Vagina (tissue), 2 donors: ENCODE data around the gene YARS1. TPM values are rescaled to one million over a fixed set of nuclear protein-coding genes. Genes with fewer than 3 reads are reported as not detected.

ENCODE experiments used
- DNase-seq, 2 donors: peaks; one replicate each; pipeline ENCODE4 v3.0.0-alpha.2; 2017; ENCODE audit errors: extremely low spot score in 2 of 2
- H3K27ac ChIP-seq: fragments of 200-600 bp; sonication (generic); one replicate; pipeline ENCODE4 v1.5.1; 2019
- H3K27me3 ChIP-seq: fragments of 200-600 bp; sonication (generic); one replicate; pipeline ENCODE4 v1.5.1; 2019
- H3K36me3 ChIP-seq, 2 donors: fragments of 200-600 bp; sonication (generic); one replicate each; pipeline ENCODE4 v1.5.1; 2017 to 2019
- H3K4me1 ChIP-seq: fragments of 200-600 bp; sonication (generic); one replicate; pipeline ENCODE4 v1.5.1; 2019
- H3K4me3 ChIP-seq, 2 donors: fragments of 200-600 bp; sonication (generic); 1 replicate in 1 of 2; 2 replicates in 1 of 2; pipeline ENCODE4 v1.5.1; 2016 to 2019
- H3K9me3 ChIP-seq: fragments of 200-600 bp; sonication (generic); one replicate; pipeline ENCODE4 v1.5.1; 2019
- CTCF ChIP-seq, 3 experiments: fragments of 450-650 bp in 2 of 3; fragments of 200-600 bp in 1 of 3; sonication (generic) in 1 of 3; IDR thresholded peaks; one replicate each; pipeline ENCODE4 v1.5.1; 2017 to 2019; ENCODE audit warnings: antibody characterized with exemption in 3 of 3, mild to moderate bottlenecking in 2 of 3, moderate library complexity in 2 of 3
- POLR2A ChIP-seq, 2 donors: fragments of 450-650 bp; IDR thresholded peaks; one replicate each; pipeline ENCODE4 v1.6.1; 2017; ENCODE audit warnings: antibody characterized with exemption in 2 of 2, mild to moderate bottlenecking in 2 of 2, moderate library complexity in 2 of 2
- POLR2AphosphoS5 ChIP-seq, 2 donors: sonication (generic); formaldehyde crosslinking; IDR thresholded peaks; one replicate each; pipeline ENCODE4 v1.9.0; 2017; ENCODE audit warnings: antibody characterized with exemption in 2 of 2, mild to moderate bottlenecking in 2 of 2, low read depth in 1 of 2; ENCODE audit not compliant: insufficient read depth in 1 of 2
- intact Hi-C: fragments of 100-400 bp; cut with DNase I; formaldehyde crosslinking; loops from one replicate; pipeline ENCODE4 v1.15.1; 2023
- total RNA-seq: library from RNA; depleted of rRNA; stranded (reverse); fragments of >200 nt; gene quantifications from one replicate; pipeline ENCODE4 v1.2.3, GENCODE V29; 2016

Gene YARS1
- total RNA-seq, 1 donor from 2014 or later: 41.3 TPM

- intact Hi-C loops: no loop called here
- no peak for DNase-seq
These were observed 57.0 kb downstream of the YARS1 start for GRCh38 chr1:32759997-32760623.

GRCh38 chr1:32759521-32759981, 57.6 kb downstream of the YARS1 start:
- Histone ChIP-seq H3K9me3 (no peaks in the 10 kb centered on the region), H3K4me1 (peaks cover 78% of the 10 kb centered on the region), H3K36me3 (no peaks in the 10 kb centered on the region), H3K4me3 (no peak overlapping the region), H3K27ac (peak overlapping the region; percentile 84), H3K27me3 (no peaks in the 10 kb centered on the region)
- DNase-seq: no peak
- TF ChIP-seq CTCF (IDR thresholded peaks at IDR 0.05) (no peak), POLR2AphosphoS5 (IDR thresholded peaks at IDR 0.05; ENCODE audit: insufficient read depth in 1 of 2, low read depth in 1 of 2) (no peak), POLR2A (IDR thresholded peaks at IDR 0.05) (no peak)
- intact Hi-C loops: no loop called here

More at GRCh38 chr1:32759997-32760623, 57.0 kb downstream of the YARS1 start:
- peak overlapping the region; percentile 84 for H3K27ac ChIP-seq
- no peak overlapping the region for H3K4me3 ChIP-seq
- no peaks in the 10 kb centered on the region for H3K9me3 ChIP-seq
- H3K4me1 ChIP-seq: peaks cover 76% of the 10 kb centered on the region
- H3K36me3 ChIP-seq: no peaks in the 10 kb centered on the region
- no peaks in the 10 kb centered on the region for H3K27me3 ChIP-seq
- TF ChIP-seq CTCF (IDR thresholded peaks at IDR 0.05) (no peak), POLR2AphosphoS5 (IDR thresholded peaks at IDR 0.05; ENCODE audit: insufficient read depth in 1 of 2, low read depth in 1 of 2) (peak; percentile 32 to 69)

- no peaks in the 10 kb centered on the region for H3K27me3 ChIP-seq
- DNase-seq: no peak
- no peak for TF ChIP-seq CTCF (IDR thresholded peaks at IDR 0.05)
- TF ChIP-seq POLR2A (IDR thresholded peaks at IDR 0.05): no peak
- TF ChIP-seq POLR2AphosphoS5 (IDR thresholded peaks at IDR 0.05; ENCODE audit: insufficient read depth in 1 of 2, low read depth in 1 of 2): no peak
- H3K9me3 ChIP-seq: no peaks in the 10 kb centered on the region
- peaks cover 85% of the 10 kb centered on the region for H3K4me1 ChIP-seq
- no peaks in the 10 kb centered on the region for H3K36me3 ChIP-seq
- intact Hi-C loops: no loop called here
- H3K4me3 ChIP-seq: no peak overlapping the region
- H3K27ac ChIP-seq: peak overlapping the region; percentile 84
These were observed 58.2 kb downstream of the YARS1 start for GRCh38 chr1:32758795-32759430.

GRCh38 chr1:32758177-32758794, 58.9 kb downstream of the YARS1 start:
- Histone ChIP-seq H3K36me3 (no peaks in the 10 kb centered on the region), H3K9me3 (no peaks in the 10 kb centered on the region), H3K4me3 (no peak overlapping the region), H3K27ac (peak overlapping the region; percentile 84), H3K27me3 (no peaks in the 10 kb centered on the region), H3K4me1 (peaks cover 88% of the 10 kb centered on the region)
- intact Hi-C loops: no loop called here
- no peak for DNase-seq
- TF ChIP-seq POLR2AphosphoS5 (IDR thresholded peaks at IDR 0.05; ENCODE audit: insufficient read depth in 1 of 2, low read depth in 1 of 2) (no peak), POLR2A (IDR thresholded peaks at IDR 0.05) (no peak), CTCF (IDR thresholded peaks at IDR 0.05) (no peak)
